Renal pelvis (tissue), 4 donors: ENCODE data around the gene CHN2. TPM values are rescaled to one million over a fixed set of nuclear protein-coding genes. Genes with fewer than 3 reads are reported as not detected.
"Not testable (repeated sequence)": the region's sequence is repeated elsewhere in the genome, so short reads cannot be mapped to it uniquely, and the experiment has no call there.

ENCODE experiments used
- DNase-seq: peaks from one replicate; pipeline ENCODE4 v3.0.0-alpha.2; 2013
- polyA plus RNA-seq, 3 donors: library from polyadenylated mRNA; unstranded; fragments of 120-200 nt; gene quantifications; one replicate each; pipeline ENCODE4 v1.2.1, GENCODE V29; 2013; ENCODE audit not compliant: insufficient read length in 3 of 3

CHN2 gene
- polyA plus RNA-seq, 3 donors, result 14.7 to 17.7 (median 16.0) TPM

DNA sequence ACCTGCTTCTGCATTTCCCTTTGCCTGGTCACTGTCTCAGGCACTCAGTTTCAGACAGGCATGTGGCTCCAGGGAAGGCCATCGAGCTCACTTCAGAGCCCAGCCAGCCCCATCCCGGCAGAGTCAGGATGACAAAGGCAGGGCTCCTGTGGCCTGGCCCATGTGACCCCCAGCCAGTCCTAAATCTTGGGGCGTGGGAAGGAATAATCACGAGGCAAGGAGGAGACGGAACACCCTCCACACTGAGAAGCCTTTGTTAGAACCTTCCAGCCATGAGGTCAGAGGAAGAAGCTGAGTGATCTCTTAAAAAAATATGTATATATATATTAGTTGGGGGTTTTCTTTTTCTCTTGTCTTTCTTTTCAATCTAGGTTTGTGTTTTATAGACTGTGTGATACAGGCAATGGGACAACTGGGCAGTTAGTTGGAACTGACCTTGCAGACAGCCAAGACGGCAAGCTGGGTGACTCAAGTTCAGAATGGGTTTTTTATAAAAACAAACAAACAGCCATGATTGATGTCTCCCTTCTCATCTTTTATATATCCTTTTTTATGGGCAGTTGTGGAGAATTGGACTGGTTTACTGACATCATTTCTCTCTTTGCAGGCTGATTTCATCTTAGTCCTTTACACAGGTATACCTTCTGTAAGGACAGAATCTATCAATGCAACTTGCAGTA lies 60.8 kb downstream of the CHN2 start:
- no peak for DNase-seq

DNA sequence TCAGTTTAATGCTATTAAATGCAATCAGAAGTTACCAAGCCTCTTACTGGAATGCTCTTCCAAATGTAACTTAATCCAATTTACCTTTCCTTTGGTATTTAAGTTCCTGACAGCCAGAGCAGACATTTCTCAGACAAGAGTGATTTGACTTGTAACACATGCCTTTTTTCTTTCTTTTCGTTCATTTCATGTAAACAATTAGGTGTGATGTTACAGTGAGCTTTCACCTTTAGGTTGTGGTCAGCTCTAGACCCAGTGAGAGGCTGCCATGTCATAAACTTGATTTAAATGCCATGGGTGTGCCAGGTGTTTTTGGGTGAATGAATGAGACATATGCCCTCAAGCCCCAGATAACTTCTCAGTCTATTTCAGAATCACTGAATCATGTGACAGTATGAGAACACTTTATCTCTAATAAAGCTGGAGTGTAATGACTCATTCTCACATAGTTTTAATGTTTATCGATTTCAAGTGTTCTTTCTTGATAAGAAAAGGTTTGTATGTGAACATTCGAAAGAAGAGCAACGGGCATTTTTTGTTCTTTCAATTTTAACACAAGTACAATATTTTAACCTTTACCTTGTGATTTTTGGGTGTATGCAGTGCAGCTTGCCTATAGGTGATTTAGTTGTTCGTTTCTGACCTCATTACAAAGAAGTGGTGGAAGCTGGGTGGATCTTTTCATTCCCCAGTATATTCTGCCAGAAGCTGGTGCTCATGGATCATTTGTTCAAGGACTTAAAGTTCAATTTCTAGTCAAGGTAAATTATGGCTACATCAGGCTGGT lies 61.5 kb downstream of the CHN2 start:
- no peak for DNase-seq

- no peak for DNase-seq
Measured at GRCh38 chr7:29256693-29257002, 62.1 kb downstream of the CHN2 start.

DNA sequence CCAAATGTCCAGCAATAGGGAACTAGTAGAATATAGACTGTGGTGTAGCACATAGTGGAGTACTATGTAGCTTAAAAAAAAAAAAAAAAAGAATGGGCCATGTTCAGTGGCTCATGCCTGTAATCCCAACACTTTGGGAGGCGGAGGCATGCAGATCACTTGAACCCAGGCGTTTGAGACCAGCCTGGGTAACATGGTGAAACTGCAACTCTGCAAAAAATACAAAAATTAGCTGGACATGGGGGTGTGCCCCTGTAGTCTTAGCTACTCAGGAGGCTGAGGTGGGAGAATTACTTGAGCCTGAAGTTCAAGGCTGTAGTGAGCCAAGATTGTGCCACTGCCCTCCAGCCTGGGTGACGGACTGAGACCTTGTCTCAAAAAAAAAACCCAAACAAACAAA lies 64.4 kb downstream of the CHN2 start:
- DNase-seq, result no peak

- no peak for DNase-seq
Measured at GRCh38 chr7:29262191-29262917, 67.8 kb downstream of the CHN2 start.

GRCh38 chr7:29263601-29264207 lies 69.1 kb downstream of the CHN2 start:
- not testable (repeated sequence) for DNase-seq

- no peak for DNase-seq
Measured at GRCh38 chr7:29265208-29265923, 70.8 kb downstream of the CHN2 start.

DNA sequence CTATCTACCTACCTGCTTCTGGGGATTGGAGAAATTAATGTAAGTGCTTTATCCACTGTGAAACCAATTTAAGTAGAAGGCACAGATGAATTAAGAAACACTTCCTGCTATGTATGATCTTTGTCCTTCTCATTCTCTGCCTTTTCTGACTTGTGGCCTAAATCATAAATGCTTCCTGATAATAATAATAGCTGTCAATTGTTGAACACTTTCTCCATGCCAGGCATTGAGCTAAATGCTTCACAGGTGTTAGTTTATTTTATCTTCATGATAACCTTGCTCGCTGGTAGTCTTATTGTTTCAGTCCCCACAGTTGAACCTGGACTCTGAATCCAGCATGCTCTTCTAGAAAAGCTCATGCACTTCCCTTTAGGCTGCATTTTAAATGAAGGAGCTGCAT lies 75.4 kb downstream of the CHN2 start:
- DNase-seq, result no peak

GRCh38 chr7:29270594-29271318 lies 76.2 kb downstream of the CHN2 start:
- no peak for DNase-seq

- DNase-seq, result no peak
Measured at GRCh38 chr7:29271319-29271658, 76.7 kb downstream of the CHN2 start.

- DNase-seq, result no peak
Measured at GRCh38 chr7:29272057-29272456, 77.5 kb downstream of the CHN2 start.

- DNase-seq, result no peak
Measured at GRCh38 chr7:29274146-29275017, 79.8 kb downstream of the CHN2 start.

DNA sequence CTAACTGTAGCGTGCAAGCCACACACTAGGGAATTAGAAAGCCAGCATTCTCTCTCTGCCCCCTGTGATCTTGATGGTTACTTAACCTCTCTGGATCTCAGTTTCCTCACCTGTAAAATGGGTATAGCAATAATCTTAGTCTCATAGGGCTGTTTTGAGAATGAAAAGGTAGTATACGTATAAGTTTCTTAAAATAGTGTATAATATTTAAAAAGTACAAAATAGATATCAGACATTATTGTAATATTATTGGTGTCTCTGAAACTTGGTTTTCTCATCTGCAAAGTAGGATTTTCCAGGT lies 80.4 kb downstream of the CHN2 start:
- DNase-seq, result no peak

DNA sequence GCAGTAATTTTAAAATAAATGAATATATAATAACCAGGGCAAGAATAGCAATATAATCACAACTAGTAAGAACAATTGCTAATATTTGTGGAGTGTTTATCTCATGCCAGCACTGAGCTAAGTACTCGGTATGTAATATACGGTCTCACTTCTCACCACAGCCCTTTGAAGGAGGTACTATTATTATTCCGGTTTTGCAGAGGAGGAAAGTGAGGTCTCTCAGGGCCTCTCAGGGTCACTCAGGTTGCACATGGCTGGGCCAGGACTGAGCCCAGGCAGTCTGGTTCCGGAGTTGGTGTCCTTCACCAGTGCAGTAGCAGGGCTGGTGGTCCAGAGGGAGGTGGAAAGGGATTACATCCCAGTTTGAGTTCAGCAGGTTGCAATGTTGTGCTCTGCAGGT lies 80.9 kb downstream of the CHN2 start:
- no peak for DNase-seq

DNA sequence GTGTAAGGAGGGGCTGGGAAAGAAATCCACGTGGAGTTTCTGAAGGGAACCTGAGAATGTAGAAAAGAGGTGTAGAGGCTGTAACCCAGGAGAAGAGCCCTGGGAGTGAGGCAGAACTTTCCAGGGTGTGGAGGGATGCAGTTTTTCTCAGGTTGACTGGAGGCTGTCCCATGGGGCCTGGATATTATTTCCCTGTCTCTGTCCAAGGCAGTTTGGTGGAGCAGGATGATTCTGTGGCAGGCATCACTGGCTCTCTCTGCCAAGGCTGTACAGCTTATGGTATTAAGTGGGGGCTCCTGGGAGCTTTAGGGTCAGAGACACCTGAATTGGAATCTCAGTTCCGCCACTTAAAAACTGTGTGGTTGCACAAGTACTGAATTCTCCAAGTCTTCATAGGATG lies 81.6 kb downstream of the CHN2 start:
- no peak for DNase-seq

- no peak for DNase-seq
Measured at GRCh38 chr7:29276806-29277205, 82.2 kb downstream of the CHN2 start.

GRCh38 chr7:29277436-29278215 lies 83.1 kb downstream of the CHN2 start:
- DNase-seq, result no peak

DNA sequence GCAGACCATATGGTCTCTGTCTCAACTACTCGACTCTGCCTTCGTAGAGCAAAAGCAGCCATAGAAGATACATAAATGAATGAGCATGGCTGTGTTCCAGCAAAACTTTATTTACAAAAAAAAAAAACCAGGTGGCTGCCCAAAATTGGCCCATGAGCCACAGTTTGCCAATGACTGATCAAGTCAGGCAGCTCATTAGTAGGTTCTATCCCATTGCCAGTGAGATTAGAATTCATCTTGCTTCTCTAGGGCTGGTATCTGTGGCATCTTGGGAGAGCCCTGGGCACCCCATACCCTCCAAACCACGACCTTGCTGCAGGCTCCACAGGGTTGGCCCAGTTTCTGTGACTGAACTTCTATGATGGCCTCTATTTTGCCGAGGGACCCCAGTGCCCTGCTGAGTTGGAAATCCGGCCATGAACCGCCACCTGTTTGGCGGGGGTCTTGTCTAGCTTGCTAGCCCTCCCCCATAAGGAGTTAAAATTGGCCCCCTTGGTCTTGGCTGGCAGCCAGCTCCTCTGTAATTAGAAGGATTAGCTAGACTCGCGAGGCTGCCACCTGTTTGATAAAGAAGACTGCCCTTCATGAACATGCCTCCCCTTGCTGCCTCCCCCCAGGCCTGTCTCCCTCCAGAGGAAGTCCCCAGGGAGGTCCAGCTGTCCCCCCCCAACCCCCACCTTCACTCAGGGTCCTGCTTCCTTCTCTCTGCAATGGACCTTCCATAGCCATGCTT lies 83.9 kb downstream of the CHN2 start:
- DNase-seq, result no peak
